Measurements from ENCODE around the gene FXYD6.

FXYD6 gene

DNA sequence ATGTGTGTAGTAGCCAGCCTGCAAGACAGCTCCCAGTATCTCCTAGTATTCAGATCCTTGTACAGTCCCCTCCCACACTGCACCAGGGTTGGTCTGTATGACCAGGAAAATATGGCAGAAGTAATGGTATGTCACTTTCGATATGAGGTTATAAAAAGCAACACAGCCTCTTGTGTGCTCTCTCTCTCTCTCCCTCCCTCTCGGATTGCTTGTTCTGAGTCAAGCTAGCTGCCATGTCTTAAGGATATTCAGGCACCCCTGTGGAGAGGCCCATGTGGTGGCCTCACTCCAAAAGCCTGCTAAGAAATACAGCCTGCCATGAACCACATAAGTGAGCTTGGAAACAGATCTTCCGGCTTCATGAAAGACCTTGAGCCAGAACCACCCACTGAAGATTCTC lies 25.4 kb downstream of the FXYD6 start:
- Histone ChIP-seq H3K27ac (ENCODE audit: low read depth, low read length) (peak overlapping the region; percentile 21), H3K4me3 (ENCODE audit: low read depth in 1 of 2, low read length in 2 of 2) (no peak overlapping the region), H3K9ac (ENCODE audit: low read length) (no peak overlapping the region), H3K27me3 (ENCODE audit: control insufficient read depth in 1 of 2, insufficient read depth in 2 of 2, low read length in 2 of 2) (no peaks in the 10 kb centered on the region), H3K36me3 (ENCODE audit: insufficient read depth, low read length) (no peaks in the 10 kb centered on the region), H3K9me3 (ENCODE audit: low read length) (no peaks in the 10 kb centered on the region), H3K4me1 (ENCODE audit: insufficient read depth, low read length) (peaks cover 24% of the 10 kb centered on the region)

DNA sequence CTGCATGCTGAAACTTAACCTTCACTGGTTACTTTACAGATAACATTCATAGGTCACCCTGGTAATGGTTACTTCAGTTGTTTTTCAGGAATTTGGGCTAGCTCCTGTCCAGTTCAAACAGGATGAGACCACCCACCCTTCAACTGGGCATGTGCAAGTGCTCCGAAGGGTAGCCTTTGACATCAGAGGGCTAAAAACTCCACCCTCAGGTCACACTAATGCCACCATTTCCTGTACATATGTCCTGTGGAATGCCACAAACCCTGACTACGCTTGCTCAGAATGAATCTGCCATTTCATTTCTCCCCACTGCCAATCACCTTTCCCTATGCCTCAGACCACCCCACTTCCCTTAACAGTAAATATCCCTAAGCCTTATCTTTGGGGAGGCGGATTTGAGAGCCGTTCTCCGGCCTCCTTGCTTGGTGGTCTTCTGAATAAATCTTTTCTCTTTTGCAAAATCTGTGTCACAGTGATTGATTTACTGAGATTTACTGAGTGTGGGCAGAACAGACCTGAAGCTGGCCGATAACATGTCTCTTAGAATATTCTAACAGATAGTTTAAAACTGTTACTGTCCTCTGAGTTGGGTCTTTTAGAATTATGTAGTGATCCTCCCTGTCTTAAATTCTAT lies 26.6 kb downstream of the FXYD6 start:
- Histone ChIP-seq H3K36me3 (ENCODE audit: insufficient read depth, low read length) (peaks cover 5% of the 10 kb centered on the region), H3K27ac (ENCODE audit: low read depth, low read length) (no peak overlapping the region), H3K27me3 (ENCODE audit: control insufficient read depth in 1 of 2, insufficient read depth in 2 of 2, low read length in 2 of 2) (no peaks in the 10 kb centered on the region), H3K4me1 (ENCODE audit: insufficient read depth, low read length) (peaks cover 18% of the 10 kb centered on the region), H3K4me3 (ENCODE audit: low read depth in 1 of 2, low read length in 2 of 2) (no peak overlapping the region), H3K9me3 (ENCODE audit: low read length) (no peaks in the 10 kb centered on the region), H3K9ac (ENCODE audit: low read length) (no peak overlapping the region)

DNA sequence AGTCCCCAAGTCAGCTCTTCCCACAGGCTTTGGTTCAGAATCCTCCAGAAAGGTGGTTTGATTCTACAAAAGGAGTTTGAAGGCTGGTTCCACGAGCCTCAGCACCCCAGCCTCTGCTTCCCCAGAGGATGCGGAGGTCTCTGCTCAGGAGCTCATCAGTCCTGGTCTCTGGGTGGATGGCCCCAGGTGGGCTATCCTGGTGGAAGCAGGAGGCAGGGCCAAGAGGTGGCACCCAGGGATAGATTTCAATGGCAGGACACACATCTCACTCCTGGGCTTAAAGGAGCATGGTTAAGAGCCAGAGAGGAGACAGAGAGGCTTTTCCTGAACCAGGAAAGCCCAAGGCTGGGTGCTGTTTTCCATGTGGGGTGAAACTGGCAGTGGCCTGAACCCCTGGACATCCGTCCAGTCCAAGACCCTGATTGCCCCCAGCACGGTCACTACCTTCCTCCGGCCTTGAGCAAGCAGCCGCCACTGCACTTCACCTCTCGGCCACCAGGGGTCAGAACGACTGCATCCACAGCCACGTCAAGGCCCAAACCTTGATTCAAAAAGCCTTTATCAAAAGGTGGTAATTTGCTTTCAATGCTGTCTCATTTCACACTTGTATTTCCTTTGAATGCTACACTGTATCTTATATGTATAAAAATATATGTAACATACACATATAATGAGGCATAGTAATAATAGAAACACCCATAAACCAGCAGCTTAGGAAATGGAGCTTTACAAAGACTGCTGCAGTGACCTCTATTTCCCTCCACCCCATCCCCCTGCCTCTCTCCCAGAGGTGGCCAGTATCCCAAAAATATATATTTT lies 32.6 kb downstream of the FXYD6 start:
- Histone ChIP-seq H3K4me3 (ENCODE audit: low read depth in 1 of 2, low read length in 2 of 2) (no peak overlapping the region), H3K9me3 (ENCODE audit: low read length) (no peaks in the 10 kb centered on the region), H3K4me1 (ENCODE audit: insufficient read depth, low read length) (peaks cover 8% of the 10 kb centered on the region), H3K27me3 (ENCODE audit: control insufficient read depth in 1 of 2, insufficient read depth in 2 of 2, low read length in 2 of 2) (no peaks in the 10 kb centered on the region), H3K27ac (ENCODE audit: low read depth, low read length) (no peak overlapping the region), H3K9ac (ENCODE audit: low read length) (no peak overlapping the region), H3K36me3 (ENCODE audit: insufficient read depth, low read length) (peaks cover 41% of the 10 kb centered on the region)

DNA sequence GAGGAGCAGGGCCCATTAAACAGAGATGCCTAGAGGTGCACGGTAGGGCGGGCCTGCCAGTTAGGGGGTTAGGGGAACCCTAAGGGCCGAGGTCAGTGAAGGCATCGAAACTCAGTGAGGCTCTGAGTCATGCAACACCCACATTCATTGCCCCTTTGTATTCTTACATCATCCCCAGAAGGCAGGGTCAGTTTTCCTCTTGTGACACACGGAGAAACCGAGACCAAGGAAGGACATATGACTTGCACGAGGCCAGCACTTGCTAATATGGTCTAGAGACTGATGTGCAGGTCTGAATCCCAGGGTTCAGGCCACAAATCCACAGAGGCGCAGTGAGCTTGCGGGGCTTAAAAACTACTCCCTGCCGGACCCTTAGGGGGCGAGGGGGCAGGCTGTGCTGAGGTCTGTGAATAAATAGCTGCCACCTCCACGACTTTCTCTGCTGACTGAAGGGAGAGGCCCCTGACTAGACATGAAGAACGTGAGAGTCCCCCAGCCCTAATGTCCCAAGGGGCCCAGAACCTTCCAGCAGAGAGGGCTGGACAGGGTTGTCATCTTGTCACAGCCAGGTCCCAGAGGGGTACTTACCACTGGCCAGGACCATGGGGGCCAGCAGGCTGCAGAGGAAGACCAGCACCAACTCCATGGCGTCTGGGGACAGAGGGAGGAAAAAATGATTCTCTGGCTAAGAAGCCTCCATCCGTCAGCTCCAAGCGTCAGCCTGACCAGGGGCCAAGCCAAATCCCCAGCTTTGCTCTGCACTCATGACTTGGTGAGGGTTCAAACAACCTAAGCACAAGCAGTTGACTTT lies 34.1 kb downstream of the FXYD6 start:
- H3K9me3 ChIP-seq (ENCODE audit: low read length): no peaks in the 10 kb centered on the region
- peaks cover 8% of the 10 kb centered on the region for H3K4me1 ChIP-seq (ENCODE audit: insufficient read depth, low read length)
- no peak overlapping the region for H3K4me3 ChIP-seq (ENCODE audit: low read depth in 1 of 2, low read length in 2 of 2)
- H3K9ac ChIP-seq (ENCODE audit: low read length): no peak overlapping the region
- peaks cover 57% of the 10 kb centered on the region for H3K36me3 ChIP-seq (ENCODE audit: insufficient read depth, low read length)
- H3K27ac ChIP-seq (ENCODE audit: low read depth, low read length): no peak overlapping the region
- no peaks in the 10 kb centered on the region for H3K27me3 ChIP-seq (ENCODE audit: control insufficient read depth in 1 of 2, insufficient read depth in 2 of 2, low read length in 2 of 2)

- Histone ChIP-seq H3K9ac (ENCODE audit: low read length) (no peak overlapping the region), H3K4me3 (ENCODE audit: low read depth in 1 of 2, low read length in 2 of 2) (no peak overlapping the region), H3K27me3 (ENCODE audit: control insufficient read depth in 1 of 2, insufficient read depth in 2 of 2, low read length in 2 of 2) (no peaks in the 10 kb centered on the region), H3K4me1 (ENCODE audit: insufficient read depth, low read length) (peaks cover 8% of the 10 kb centered on the region), H3K9me3 (ENCODE audit: low read length) (no peaks in the 10 kb centered on the region), H3K36me3 (ENCODE audit: insufficient read depth, low read length) (peaks cover 61% of the 10 kb centered on the region), H3K27ac (ENCODE audit: low read depth, low read length) (no peak overlapping the region)
These were observed 34.9 kb downstream of the FXYD6 start for GRCh38 chr11:117841551-117842031.

- H3K9ac ChIP-seq (ENCODE audit: low read length): no peak overlapping the region
- peaks cover 61% of the 10 kb centered on the region for H3K36me3 ChIP-seq (ENCODE audit: insufficient read depth, low read length)
- H3K9me3 ChIP-seq (ENCODE audit: low read length): no peaks in the 10 kb centered on the region
- H3K27me3 ChIP-seq (ENCODE audit: control insufficient read depth in 1 of 2, insufficient read depth in 2 of 2, low read length in 2 of 2): no peaks in the 10 kb centered on the region
- H3K4me1 ChIP-seq (ENCODE audit: insufficient read depth, low read length): peaks cover 8% of the 10 kb centered on the region
- H3K27ac ChIP-seq (ENCODE audit: low read depth, low read length): no peak overlapping the region
- no peak overlapping the region for H3K4me3 ChIP-seq (ENCODE audit: low read depth in 1 of 2, low read length in 2 of 2)
These were observed 35.4 kb downstream of the FXYD6 start for GRCh38 chr11:117840881-117841550.

GRCh38 chr11:117839936-117840813 lies 36.3 kb downstream of the FXYD6 start:
- Histone ChIP-seq H3K27ac (ENCODE audit: low read depth, low read length) (no peak overlapping the region), H3K9me3 (ENCODE audit: low read length) (no peaks in the 10 kb centered on the region), H3K9ac (ENCODE audit: low read length) (no peak overlapping the region), H3K36me3 (ENCODE audit: insufficient read depth, low read length) (peaks cover 57% of the 10 kb centered on the region), H3K27me3 (ENCODE audit: control insufficient read depth in 1 of 2, insufficient read depth in 2 of 2, low read length in 2 of 2) (no peaks in the 10 kb centered on the region), H3K4me3 (ENCODE audit: low read depth in 1 of 2, low read length in 2 of 2) (no peak overlapping the region), H3K4me1 (ENCODE audit: insufficient read depth, low read length) (peaks cover 8% of the 10 kb centered on the region)

DNA sequence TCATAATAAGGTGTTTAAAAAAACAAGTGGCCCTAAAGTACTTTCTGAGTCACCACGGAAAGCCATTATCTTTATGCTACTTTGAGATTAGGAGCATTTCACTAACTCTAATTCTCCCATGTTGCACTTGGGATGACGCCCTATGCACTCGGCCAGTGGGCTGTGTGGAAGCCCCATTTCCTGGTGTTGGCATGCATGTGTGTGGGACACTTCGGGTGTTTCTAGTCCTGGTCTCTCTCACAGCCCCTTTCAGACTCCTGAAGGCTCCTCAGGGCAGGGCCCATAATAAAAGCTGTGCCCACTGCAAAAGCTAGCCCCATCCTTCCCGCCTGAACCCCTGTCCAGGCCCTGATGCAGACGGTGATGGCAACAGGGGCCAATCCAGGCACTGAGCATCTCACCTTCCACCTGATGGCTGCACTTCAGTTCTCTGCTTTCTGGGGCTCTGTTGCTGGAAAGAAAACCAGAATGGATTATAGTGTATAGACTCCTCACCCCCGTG lies 37.0 kb downstream of the FXYD6 start:
- Histone ChIP-seq H3K9ac (ENCODE audit: low read length) (no peak overlapping the region), H3K9me3 (ENCODE audit: low read length) (no peaks in the 10 kb centered on the region), H3K27ac (ENCODE audit: low read depth, low read length) (no peak overlapping the region), H3K4me3 (ENCODE audit: low read depth in 1 of 2, low read length in 2 of 2) (no peak overlapping the region), H3K4me1 (ENCODE audit: insufficient read depth, low read length) (peaks cover 8% of the 10 kb centered on the region), H3K36me3 (ENCODE audit: insufficient read depth, low read length) (peaks cover 56% of the 10 kb centered on the region), H3K27me3 (ENCODE audit: control insufficient read depth in 1 of 2, insufficient read depth in 2 of 2, low read length in 2 of 2) (no peaks in the 10 kb centered on the region)

GRCh38 chr11:117838901-117839300 lies 37.6 kb downstream of the FXYD6 start:
- peaks cover 56% of the 10 kb centered on the region for H3K36me3 ChIP-seq (ENCODE audit: insufficient read depth, low read length)
- no peak overlapping the region for H3K4me3 ChIP-seq (ENCODE audit: low read depth in 1 of 2, low read length in 2 of 2)

GRCh38 chr11:117837791-117838190 lies 38.7 kb downstream of the FXYD6 start:
- Histone ChIP-seq H3K4me1 (ENCODE audit: insufficient read depth, low read length) (peaks cover 4% of the 10 kb centered on the region), H3K4me3 (ENCODE audit: low read depth in 1 of 2, low read length in 2 of 2) (no peak overlapping the region), H3K27me3 (ENCODE audit: control insufficient read depth in 1 of 2, insufficient read depth in 2 of 2, low read length in 2 of 2) (no peaks in the 10 kb centered on the region), H3K36me3 (ENCODE audit: insufficient read depth, low read length) (peaks cover 56% of the 10 kb centered on the region), H3K9me3 (ENCODE audit: low read length) (no peaks in the 10 kb centered on the region), H3K27ac (ENCODE audit: low read depth, low read length) (no peak overlapping the region), H3K9ac (ENCODE audit: low read length) (no peak overlapping the region)

More at GRCh38 chr11:117838901-117839300, 37.6 kb downstream of the FXYD6 start:
- Histone ChIP-seq H3K27ac (ENCODE audit: low read depth, low read length) (no peak overlapping the region), H3K9ac (ENCODE audit: low read length) (no peak overlapping the region), H3K4me1 (ENCODE audit: insufficient read depth, low read length) (peaks cover 8% of the 10 kb centered on the region), H3K9me3 (ENCODE audit: low read length) (no peaks in the 10 kb centered on the region), H3K27me3 (ENCODE audit: control insufficient read depth in 1 of 2, insufficient read depth in 2 of 2, low read length in 2 of 2) (no peaks in the 10 kb centered on the region)

Data from muscle layer of colon (tissue), 2 donors.